Neuronal stem cell (in vitro differentiated cells): ENCODE data around the gene TSPAN4.

ENCODE experiments used
- DNase-seq: peaks from one replicate; pipeline ENCODE4 v3.0.0-alpha.2; 2013; ENCODE audit warnings: low spot score
- H2AFZ ChIP-seq: one replicate; pipeline ENCODE4 v1.6.1; 2013; ENCODE audit warnings: mild to moderate bottlenecking, low read length, inconsistent platforms
- H2AK5ac ChIP-seq: 2 replicates; pipeline ENCODE4 v1.6.1; 2013; ENCODE audit warnings: low read depth, mild to moderate bottlenecking, inconsistent platforms, low read length, moderate library complexity, mixed read lengths
- H2BK120ac ChIP-seq: 2 replicates; pipeline ENCODE4 v1.6.1; 2013; ENCODE audit warnings: low read depth, mild to moderate bottlenecking, inconsistent platforms, low read length, moderate library complexity, mixed read lengths
- H2BK12ac ChIP-seq: one replicate; pipeline ENCODE4 v1.6.1; 2013; ENCODE audit warnings: low read length, inconsistent platforms
- H2BK15ac ChIP-seq: 2 replicates; pipeline ENCODE4 v1.6.1; 2013; ENCODE audit warnings: mild to moderate bottlenecking, low read length, inconsistent platforms, mixed read lengths
- H2BK5ac ChIP-seq: one replicate; pipeline ENCODE4 v1.6.1; 2013; ENCODE audit warnings: inconsistent platforms, mild to moderate bottlenecking, low read length, moderate library complexity
- H3K14ac ChIP-seq: one replicate; pipeline ENCODE4 v1.6.1; 2013; ENCODE audit warnings: low read length, inconsistent platforms
- H3K18ac ChIP-seq: 2 replicates; pipeline ENCODE4 v1.6.1; 2013; ENCODE audit warnings: low read length, inconsistent platforms
- H3K23ac ChIP-seq: 2 replicates; pipeline ENCODE4 v1.6.1; 2013; ENCODE audit warnings: low read depth, mild to moderate bottlenecking, mixed read lengths, low read length, inconsistent platforms; ENCODE audit not compliant: poor library complexity
- H3K27ac ChIP-seq: replicated peaks from 3 replicates; pipeline ENCODE4 v1.5.1; 2013; ENCODE audit warnings: low read length, inconsistent platforms
- H3K27me3 ChIP-seq, 3 experiments: 2 replicates each; pipeline ENCODE4 v1.6.1; 2013; ENCODE audit warnings: low read length in 3 of 3, mild to moderate bottlenecking in 2 of 3, inconsistent platforms in 1 of 3, low read depth in 1 of 3, mixed read lengths in 1 of 3, moderate library complexity in 1 of 3; ENCODE audit not compliant: control insufficient read depth in 3 of 3, insufficient read depth in 3 of 3
- H3K36me3 ChIP-seq, 2 donors: replicated peaks in 1 of 2; 2 replicates each; pipeline ENCODE4 v1.6.1; 2013; ENCODE audit warnings: low read length in 2 of 2; ENCODE audit not compliant: control insufficient read depth in 2 of 2, insufficient read depth in 2 of 2
- H3K4ac ChIP-seq: 2 replicates; pipeline ENCODE4 v1.6.1; 2013; ENCODE audit warnings: inconsistent platforms, mild to moderate bottlenecking, low read length, moderate library complexity
- H3K4me1 ChIP-seq, 2 donors: 1 replicate in 1 of 2; 2 replicates in 1 of 2; pipeline ENCODE4 v1.6.1; 2013; ENCODE audit warnings: low read length in 2 of 2, low read depth in 1 of 2; ENCODE audit not compliant: control insufficient read depth in 2 of 2, insufficient read depth in 1 of 2
- H3K4me2 ChIP-seq: one replicate; pipeline ENCODE4 v1.6.1; 2013; ENCODE audit warnings: mild to moderate bottlenecking, low read length, inconsistent platforms; ENCODE audit not compliant: insufficient read depth, poor library complexity, severe bottlenecking
- H3K4me3 ChIP-seq, 2 donors: 2 replicates each; pipeline ENCODE4 v1.5.1; 2013; ENCODE audit warnings: low read length in 2 of 2, mild to moderate bottlenecking in 2 of 2, inconsistent platforms in 1 of 2, moderate library complexity in 1 of 2
- H3K79me1 ChIP-seq: one replicate; pipeline ENCODE4 v1.6.1; 2013; ENCODE audit warnings: low read depth, mild to moderate bottlenecking, inconsistent platforms, low read length, moderate library complexity
- H3K9ac ChIP-seq: one replicate; pipeline ENCODE4 v1.6.1; 2013; ENCODE audit warnings: mild to moderate bottlenecking, low read depth, low read length, inconsistent platforms; ENCODE audit not compliant: poor library complexity
- H3K9me3 ChIP-seq, 2 donors: replicated peaks in 1 of 2; 2 replicates each; pipeline versions ENCODE3 to v1.6.1; 2013; ENCODE audit warnings: low read length in 2 of 2, mild to moderate bottlenecking in 2 of 2, inconsistent platforms in 1 of 2, low read depth in 1 of 2, mixed read lengths in 1 of 2, moderate library complexity in 1 of 2; ENCODE audit not compliant: control insufficient read depth in 2 of 2, insufficient read depth in 1 of 2
- H4K8ac ChIP-seq: one replicate; pipeline ENCODE4 v1.6.1; 2013; ENCODE audit warnings: low read depth, mild to moderate bottlenecking, inconsistent platforms, low read length, moderate library complexity
- H4K91ac ChIP-seq: one replicate; pipeline ENCODE4 v1.6.1; 2013; ENCODE audit warnings: low read length, low read depth, mild to moderate bottlenecking, inconsistent platforms; ENCODE audit not compliant: poor library complexity
- WGBS, 2 donors: extraction: QIAGEN DNeasy Blood & Tissue Kit; methylation state at CpG; one replicate each; pipeline ENCODE4 v1.1.7; 2013; ENCODE audit warnings: missing lambda C conversion rate in 2 of 2, mixed read lengths in 1 of 2; ENCODE audit not compliant: insufficient read length in 2 of 2, insufficient replicate concordance in 1 of 2; ENCODE audit errors: extremely low coverage in 2 of 2; 5-methylcytosine and 5-hydroxymethylcytosine counted together

TSPAN4 gene

DNA sequence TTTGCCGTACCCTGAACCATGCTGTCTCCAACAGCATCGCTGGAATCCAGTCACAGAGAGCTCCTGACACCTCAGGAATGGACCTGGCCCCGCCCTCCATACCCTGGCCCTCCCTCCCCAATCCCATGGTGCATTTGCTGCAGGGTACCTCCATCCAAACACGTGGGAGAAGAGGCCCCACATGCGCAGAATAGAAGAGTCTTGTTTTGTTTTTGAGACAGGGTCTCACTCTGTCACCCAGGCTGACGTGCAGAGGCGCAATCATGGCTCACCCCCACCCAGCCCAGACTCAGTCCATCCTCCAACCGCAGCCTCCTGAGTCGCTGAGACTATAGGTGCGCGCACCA is 26.2 kb upstream of the TSPAN4 start:
- Histone ChIP-seq H2BK15ac (no peak overlapping the region), H3K9me3 (peaks cover 0 to 2% of the 10 kb centered on the region in 2 donors), H2BK5ac (no peak overlapping the region), H4K8ac (no peak overlapping the region), H2AK5ac (peak overlapping the region; percentile 10), H3K4ac (no peak overlapping the region), H3K27me3 (no peaks in the 10 kb centered on the region), H3K14ac (no peak overlapping the region), H3K18ac (no peak overlapping the region), H3K36me3 (peaks cover 25 to 36% of the 10 kb centered on the region in 2 donors), H3K4me1 (peaks cover 12 to 15% of the 10 kb centered on the region in 2 donors), H3K4me2 (no peak overlapping the region), H2AFZ (no peak overlapping the region), H3K9ac (no peak overlapping the region), H2BK120ac (no peak overlapping the region), H2BK12ac (no peak overlapping the region), H3K4me3 (no peak overlapping the region), H3K27ac (no peak overlapping the region), H3K23ac (no peak overlapping the region), H3K79me1 (peaks cover 11% of the 10 kb centered on the region), H4K91ac (no peak overlapping the region)
- DNase-seq, result no peak
- WGBS, 2 donors, result no CpG with 5 or more reads among the region's 11 CpGs

DNA sequence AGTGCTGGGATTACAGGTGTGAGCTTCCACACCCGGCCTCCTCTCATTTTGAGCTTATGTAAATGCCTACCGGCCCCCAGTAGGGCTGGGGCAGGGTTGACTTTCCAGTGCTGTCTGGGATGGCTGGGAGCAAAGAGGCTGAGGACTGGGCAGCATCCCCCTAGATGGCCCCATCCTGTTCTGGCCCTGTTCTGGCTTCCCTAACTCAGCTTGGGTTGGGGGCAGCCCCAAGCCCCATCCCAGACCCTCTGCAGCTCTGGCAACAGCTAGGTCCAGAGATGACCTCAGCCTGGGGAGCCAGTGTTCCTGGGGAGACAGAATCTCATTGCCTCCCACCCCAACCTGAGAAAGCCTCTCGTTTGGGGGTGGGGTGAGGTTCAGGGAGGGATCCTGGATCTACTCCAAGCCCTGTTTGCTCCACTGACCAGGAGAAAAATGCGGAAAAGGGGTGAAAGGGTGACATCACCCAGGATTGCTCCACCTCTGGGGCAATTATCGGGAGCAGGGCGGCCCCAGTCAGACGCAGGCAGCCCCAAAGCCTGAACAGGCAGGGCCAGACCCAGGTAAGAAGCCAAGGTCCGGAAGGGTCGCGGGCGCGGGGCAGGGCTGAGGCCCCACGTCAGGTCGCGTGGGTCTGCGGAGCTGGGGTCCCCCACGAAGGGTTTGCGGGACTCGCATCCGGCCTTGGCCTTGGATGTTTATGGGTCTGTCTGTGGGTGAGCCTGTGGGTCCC is 24.1 kb upstream of the TSPAN4 start, which contains the start of gene PNPLA2:
PNPLA2 (plus strand) TSS at position 519 of the 733 bp plus-strand sequence. CDS start 805 bp downstream, outside the sequence.
- Histone ChIP-seq H3K9ac (peak within 1 kb of the TSS; percentile 95), H3K36me3 (peaks cover 4 to 30% of the 10 kb centered on the region in 2 donors), H2BK120ac (no peak within 1 kb of the TSS), H2BK15ac (peak within 1 kb of the TSS; percentile 96), H2AFZ (peak within 1 kb of the TSS; percentile 94), H4K8ac (no peak within 1 kb of the TSS), H3K4me3 (peak within 1 kb of the TSS; percentile 92 to 99), H3K18ac (peak within 1 kb of the TSS; percentile 99), H3K23ac (peak within 1 kb of the TSS; percentile 98), H3K4me1 (peaks cover 12 to 15% of the 10 kb centered on the region in 2 donors), H3K9me3 (peaks cover 0 to 2% of the 10 kb centered on the region in 2 donors), H3K27ac (peak within 1 kb of the TSS; percentile 67), H3K79me1 (peaks cover 7% of the 10 kb centered on the region), H2BK5ac (peak within 1 kb of the TSS; percentile 87), H3K14ac (peak within 1 kb of the TSS; percentile 94), H2AK5ac (peak within 1 kb of the TSS; percentile 100), H3K27me3 (no peaks in the 10 kb centered on the region), H3K4me2 (peak within 1 kb of the TSS; percentile 83), H4K91ac (no peak within 1 kb of the TSS), H2BK12ac (peak within 1 kb of the TSS; percentile 60), H3K4ac (peak within 1 kb of the TSS; percentile 37)
- no peak for DNase-seq
- WGBS, 2 donors, result no CpG with 5 or more reads among the region's 20 CpGs

DNA sequence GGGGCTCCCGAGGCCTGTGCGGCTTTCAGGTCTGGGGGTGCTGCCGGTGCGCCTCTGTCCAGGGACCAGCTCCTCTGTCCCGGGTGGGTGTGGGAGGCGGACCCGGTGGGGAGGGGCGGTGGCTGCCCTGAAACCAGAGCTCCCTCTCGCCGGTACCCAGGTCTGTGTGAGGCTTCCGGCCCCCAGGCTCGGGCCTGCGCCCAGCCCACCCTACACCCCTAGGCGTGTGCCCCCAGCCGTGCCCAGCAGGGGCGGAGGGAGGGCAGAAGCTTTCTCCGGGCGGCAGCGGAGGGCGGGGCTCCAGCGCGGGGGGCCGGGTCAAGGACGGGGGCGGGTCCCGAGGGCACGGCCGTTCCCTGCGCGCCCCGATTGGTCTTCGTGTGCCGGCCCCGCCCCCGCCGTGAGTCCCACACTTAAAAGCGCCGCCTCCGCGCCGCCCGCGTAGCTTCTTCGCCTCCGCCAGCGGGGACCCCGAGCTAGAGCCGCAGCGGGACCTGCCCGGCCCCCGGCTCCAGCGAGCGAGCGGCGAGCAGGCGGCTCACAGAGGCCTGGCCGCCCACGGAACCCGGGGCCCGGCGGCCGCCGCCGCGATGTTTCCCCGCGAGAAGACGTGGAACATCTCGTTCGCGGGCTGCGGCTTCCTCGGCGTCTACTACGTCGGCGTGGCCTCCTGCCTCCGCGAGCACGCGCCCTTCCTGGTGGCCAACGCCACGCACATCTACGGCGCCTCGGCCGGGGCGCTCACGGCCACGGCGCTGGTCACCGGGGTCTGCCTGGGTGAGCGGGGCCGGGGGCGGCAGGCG is 23.3 kb upstream of the TSPAN4 start:
- peak overlapping the region; percentile 98 for H3K23ac ChIP-seq
- H3K79me1 ChIP-seq, result peaks cover 5% of the 10 kb centered on the region
- peak overlapping the region; percentile 94 for H3K14ac ChIP-seq
- H3K27ac ChIP-seq, result peak overlapping the region; percentile 67
- no peak overlapping the region for H4K8ac ChIP-seq
- peaks cover 0 to 2% of the 10 kb centered on the region in 2 donors for H3K9me3 ChIP-seq
- peak; percentile 87 for DNase-seq
- H3K36me3 ChIP-seq, result peaks cover 0 to 33% of the 10 kb centered on the region in 2 donors
- H3K9ac ChIP-seq, result peak overlapping the region; percentile 95
- H3K27me3 ChIP-seq, result no peaks in the 10 kb centered on the region
- H2AFZ ChIP-seq, result peak overlapping the region; percentile 94
- H3K4me2 ChIP-seq, result peak overlapping the region; percentile 83
- peak overlapping the region; percentile 96 for H2BK15ac ChIP-seq
- peak overlapping the region; percentile 37 for H3K4ac ChIP-seq
- peak overlapping the region; percentile 92 to 99 for H3K4me3 ChIP-seq
- no peak overlapping the region for H4K91ac ChIP-seq
- H2BK12ac ChIP-seq, result peak overlapping the region; percentile 60
- peak overlapping the region; percentile 99 for H3K18ac ChIP-seq
- H2BK5ac ChIP-seq, result peak overlapping the region; percentile 87
- H2BK120ac ChIP-seq, result no peak overlapping the region
- peaks cover 12 to 15% of the 10 kb centered on the region in 2 donors for H3K4me1 ChIP-seq
- H2AK5ac ChIP-seq, result peak overlapping the region; percentile 100
- WGBS, 2 donors, result no CpG with 5 or more reads among the region's 96 CpGs
